HCT116 (cell line): Measurements from ENCODE around the gene HMGXB4.

Source experiments
- CTCF ChIP-seq, 3 experiments: fragments of 200-600 bp in 1 of 3; sonication (generic) in 1 of 3; IDR thresholded peaks in 2 of 3; conservative IDR thresholded peaks in 1 of 3; 2 replicates each; pipeline ENCODE4 v1.5.1; 2012 to 2017; ENCODE audit warnings: low read depth in 2 of 3, low read length in 2 of 3, antibody characterized with exemption in 1 of 3, borderline replicate concordance in 1 of 3, control low read depth in 1 of 3, mild to moderate bottlenecking in 1 of 3, mixed read lengths in 1 of 3, mixed run types in 1 of 3, moderate library complexity in 1 of 3; ENCODE audit not compliant: insufficient read depth in 1 of 3
- EZH2 ChIP-seq: fragments of 200-600 bp; sonication (generic); IDR thresholded peaks from 2 replicates; pipeline ENCODE4 v1.6.1; 2017; ENCODE audit warnings: antibody characterized with exemption, mixed run types
- EZH2phosphoT487 ChIP-seq: fragments of 200-600 bp; IDR thresholded peaks from 2 replicates; pipeline ENCODE4 v1.6.1; 2018; ENCODE audit warnings: antibody characterized with exemption, borderline replicate concordance
- POLR2A ChIP-seq: IDR thresholded peaks from 2 replicates; pipeline ENCODE4 v1.7.0; 2011; ENCODE audit warnings: borderline replicate concordance; ENCODE audit not compliant: insufficient read depth, insufficient read length; ENCODE audit errors: extremely low read depth

- TF ChIP-seq CTCF (IDR thresholded peaks at IDR 0.05 in 2 of 3, conservative IDR thresholded peaks at IDR 0.05 in 1 of 3; ENCODE audit: borderline replicate concordance in 1 of 3, insufficient read depth in 1 of 3, low read depth in 2 of 3, low read length in 2 of 3): no peak
- TF ChIP-seq EZH2: no peak
- TF ChIP-seq EZH2phosphoT487: no peak
- no peak for TF ChIP-seq POLR2A
Observed at GRCh38 chr22:35306350-35306967, 49.2 kb downstream of the HMGXB4 start.
